HG03066 (cell line): ENCODE measurements around the gene UBAP2.

ENCODE experiments used
- ATAC-seq: cut with Tn5 transposase; IDR thresholded peaks from one replicate; pipeline ENCODE4 v1.9.1; 2021; ENCODE audit warnings: low read depth; ENCODE audit not compliant: unreplicated experiment

UBAP2 gene, protein sequence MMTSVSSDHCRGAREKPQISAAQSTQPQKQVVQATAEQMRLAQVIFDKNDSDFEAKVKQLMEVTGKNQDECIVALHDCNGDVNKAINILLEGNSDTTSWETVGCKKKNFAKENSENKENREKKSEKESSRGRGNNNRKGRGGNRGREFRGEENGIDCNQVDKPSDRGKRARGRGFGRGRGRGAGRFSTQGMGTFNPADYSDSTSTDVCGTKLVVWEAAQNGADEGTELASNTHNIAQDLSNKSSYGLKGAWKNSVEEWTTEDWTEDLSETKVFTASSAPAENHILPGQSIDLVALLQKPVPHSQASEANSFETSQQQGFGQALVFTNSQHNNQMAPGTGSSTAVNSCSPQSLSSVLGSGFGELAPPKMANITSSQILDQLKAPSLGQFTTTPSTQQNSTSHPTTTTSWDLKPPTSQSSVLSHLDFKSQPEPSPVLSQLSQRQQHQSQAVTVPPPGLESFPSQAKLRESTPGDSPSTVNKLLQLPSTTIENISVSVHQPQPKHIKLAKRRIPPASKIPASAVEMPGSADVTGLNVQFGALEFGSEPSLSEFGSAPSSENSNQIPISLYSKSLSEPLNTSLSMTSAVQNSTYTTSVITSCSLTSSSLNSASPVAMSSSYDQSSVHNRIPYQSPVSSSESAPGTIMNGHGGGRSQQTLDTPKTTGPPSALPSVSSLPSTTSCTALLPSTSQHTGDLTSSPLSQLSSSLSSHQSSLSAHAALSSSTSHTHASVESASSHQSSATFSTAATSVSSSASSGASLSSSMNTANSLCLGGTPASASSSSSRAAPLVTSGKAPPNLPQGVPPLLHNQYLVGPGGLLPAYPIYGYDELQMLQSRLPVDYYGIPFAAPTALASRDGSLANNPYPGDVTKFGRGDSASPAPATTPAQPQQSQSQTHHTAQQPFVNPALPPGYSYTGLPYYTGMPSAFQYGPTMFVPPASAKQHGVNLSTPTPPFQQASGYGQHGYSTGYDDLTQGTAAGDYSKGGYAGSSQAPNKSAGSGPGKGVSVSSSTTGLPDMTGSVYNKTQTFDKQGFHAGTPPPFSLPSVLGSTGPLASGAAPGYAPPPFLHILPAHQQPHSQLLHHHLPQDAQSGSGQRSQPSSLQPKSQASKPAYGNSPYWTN

GRCh38 chr9:34048727-34049629 lies at the start of gene UBAP2:
UBAP2 (minus strand) TSS chr9:34048887; CDS start chr9:34017148, 31,739 bp downstream.
- peak; percentile 79 for ATAC-seq

DNA sequence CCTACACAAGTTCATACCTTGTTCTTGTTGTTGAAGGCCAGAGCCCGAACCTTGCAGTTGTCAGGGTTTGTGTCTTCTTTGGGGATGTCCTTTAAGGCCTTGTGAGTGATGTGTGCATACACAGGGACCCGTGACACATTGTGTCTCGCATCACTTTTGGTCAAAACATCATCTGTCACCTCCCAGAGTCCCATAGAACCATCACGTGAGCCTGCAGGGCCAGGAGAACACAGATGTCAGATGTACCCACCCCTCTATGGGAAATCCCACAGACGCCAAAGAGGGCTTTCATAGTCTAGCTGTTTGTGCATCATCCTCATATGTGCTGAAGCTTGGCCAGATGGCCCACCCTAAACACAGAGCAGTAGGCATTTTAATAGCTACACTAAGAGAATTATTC lies 49.6 kb upstream of the UBAP2 start:
- ATAC-seq: no peak

- ATAC-seq: no peak
Measured at GRCh38 chr9:34097865-34098264, 49.2 kb upstream of the UBAP2 start.

DNA sequence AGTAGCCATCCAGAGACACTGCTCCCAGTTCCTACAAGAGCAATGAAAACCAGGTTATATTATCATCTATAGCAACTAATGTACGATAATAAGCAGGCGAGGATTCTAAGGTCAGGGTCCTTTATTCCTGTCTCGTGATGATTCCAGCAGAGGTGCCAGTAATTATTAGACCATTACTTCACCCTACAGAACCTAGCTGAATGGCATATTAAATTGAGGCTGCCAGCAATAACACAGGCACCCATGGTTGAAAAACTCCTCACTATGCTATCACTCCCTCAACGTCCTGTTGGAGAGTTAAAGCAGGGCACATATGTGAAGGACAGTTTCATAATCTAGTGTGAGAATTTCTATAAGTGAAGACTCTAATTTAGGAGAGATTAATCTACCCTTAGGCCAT lies 48.1 kb upstream of the UBAP2 start:
- no peak for ATAC-seq

DNA sequence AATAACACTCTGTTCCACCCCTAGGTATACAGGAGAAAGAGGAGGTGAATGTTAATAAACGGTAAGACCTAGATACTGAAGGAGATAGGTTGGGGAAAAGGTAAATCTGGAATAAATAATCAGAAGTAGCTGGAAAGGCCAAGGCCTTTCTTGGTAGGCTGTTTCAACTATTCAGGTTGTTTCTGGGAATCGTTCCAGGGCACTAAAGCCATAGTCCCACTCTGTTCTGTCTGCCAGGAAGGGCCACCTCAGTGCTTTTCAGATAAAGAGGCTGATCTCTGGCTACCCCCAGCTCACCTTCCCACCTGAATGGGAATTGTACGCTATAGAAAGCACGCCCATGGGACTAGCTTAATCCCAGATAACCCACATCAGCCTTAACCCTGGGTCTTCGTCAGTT lies 44.9 kb upstream of the UBAP2 start:
- ATAC-seq: no peak

GRCh38 chr9:34089311-34089710 lies 40.6 kb upstream of the UBAP2 start:
- no peak for ATAC-seq

GRCh38 chr9:34087370-34087769 lies 38.7 kb upstream of the UBAP2 start:
- ATAC-seq: no peak

GRCh38 chr9:34086864-34087263 lies 38.2 kb upstream of the UBAP2 start:
- no peak for ATAC-seq

- ATAC-seq: no peak
Measured at GRCh38 chr9:34085581-34086500, 37.2 kb upstream of the UBAP2 start.

- ATAC-seq: no peak
Measured at GRCh38 chr9:34084562-34084961, 35.9 kb upstream of the UBAP2 start.

- ATAC-seq: no peak
Measured at GRCh38 chr9:34079181-34079580, 30.5 kb upstream of the UBAP2 start.

GRCh38 chr9:34072868-34073590 lies 24.3 kb upstream of the UBAP2 start:
- ATAC-seq: no peak

GRCh38 chr9:34072410-34072809 lies 23.7 kb upstream of the UBAP2 start:
- ATAC-seq: no peak

DNA sequence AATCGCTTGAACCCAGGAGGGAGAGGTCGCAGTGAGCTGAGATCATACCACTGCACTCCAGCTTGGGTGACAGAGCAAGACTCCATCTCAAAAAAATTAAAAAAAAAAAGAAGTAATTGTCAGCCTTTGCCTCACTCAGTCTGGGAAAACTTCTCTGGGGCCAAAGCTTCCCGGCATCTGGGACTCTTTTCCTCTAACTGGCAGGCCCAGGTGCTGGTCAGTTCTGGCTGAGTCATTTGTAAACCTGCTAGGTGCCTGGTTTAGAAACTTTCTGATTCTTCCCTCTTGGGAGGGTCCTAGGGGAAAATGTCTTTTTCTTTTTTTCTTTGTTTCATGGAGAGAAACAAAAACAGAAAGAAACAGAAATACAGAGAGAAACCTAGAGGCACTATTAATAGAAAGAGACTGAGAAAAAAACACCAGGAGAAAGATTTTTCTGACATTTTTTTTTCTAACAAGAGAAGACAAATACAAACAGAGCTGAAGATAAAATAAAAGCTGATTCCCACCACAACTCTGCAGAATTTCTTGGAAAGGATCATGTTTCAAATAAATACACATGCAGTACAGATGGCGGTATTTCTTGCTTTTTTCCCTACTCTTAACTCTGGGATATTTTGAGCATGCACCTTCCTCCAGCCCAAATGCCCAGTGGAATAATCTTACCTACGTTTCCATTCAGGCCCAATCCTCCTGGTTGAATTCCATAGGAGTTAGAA lies 22.1 kb upstream of the UBAP2 start:
- no peak for ATAC-seq

- ATAC-seq: no peak
Measured at GRCh38 chr9:34069831-34070230, 21.1 kb upstream of the UBAP2 start.

GRCh38 chr9:34065541-34065940 lies 16.9 kb upstream of the UBAP2 start:
- no peak for ATAC-seq

- ATAC-seq: no peak
Measured at GRCh38 chr9:34059954-34060353, 11.3 kb upstream of the UBAP2 start.

- no peak for ATAC-seq
Measured at GRCh38 chr9:34059281-34059680, 10.6 kb upstream of the UBAP2 start.
